Peyer's patch (tissue), 4 donors: Measurements from ENCODE around the gene TMEM109.

Source experiments
- POLR2A ChIP-seq, 2 donors: fragments of 450-650 bp; IDR thresholded peaks; one replicate each; pipeline ENCODE4 v1.5.1; 2017; ENCODE audit warnings: antibody characterized with exemption in 2 of 2, mild to moderate bottlenecking in 2 of 2, moderate library complexity in 2 of 2
- TF ChIP-seq, protein P1 (sequence below), 6 experiments: fragments of 450-650 bp in 4 of 6; fragments of 200-600 bp in 2 of 6; sonication (generic) in 1 of 6; IDR thresholded peaks; one replicate each; pipeline ENCODE4 v1.5.1; 2017 to 2019; ENCODE audit warnings: antibody characterized with exemption in 6 of 6, mild to moderate bottlenecking in 3 of 6, moderate library complexity in 1 of 6

DNA sequence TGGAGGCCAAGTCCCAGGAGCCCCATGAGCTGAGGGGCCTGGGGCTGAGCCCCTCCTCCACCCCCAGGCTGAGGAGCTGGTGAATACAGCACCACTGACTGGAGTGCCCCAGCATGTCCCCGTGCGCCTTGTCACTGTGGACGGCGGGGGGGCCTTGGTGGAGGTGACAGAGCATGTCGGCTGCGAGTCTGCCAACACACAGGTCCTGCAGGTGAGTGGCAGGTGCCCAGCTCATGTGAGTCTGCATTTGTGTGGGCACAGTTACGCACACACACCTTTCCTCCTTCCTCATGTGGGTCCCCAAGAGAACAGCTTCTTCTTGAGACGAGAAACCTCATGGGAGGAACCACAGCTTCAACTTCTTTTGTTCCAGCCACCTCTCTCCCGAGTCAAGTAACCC lies 18.0 kb downstream of the TMEM109 start:
- TF ChIP-seq, protein P1, sequence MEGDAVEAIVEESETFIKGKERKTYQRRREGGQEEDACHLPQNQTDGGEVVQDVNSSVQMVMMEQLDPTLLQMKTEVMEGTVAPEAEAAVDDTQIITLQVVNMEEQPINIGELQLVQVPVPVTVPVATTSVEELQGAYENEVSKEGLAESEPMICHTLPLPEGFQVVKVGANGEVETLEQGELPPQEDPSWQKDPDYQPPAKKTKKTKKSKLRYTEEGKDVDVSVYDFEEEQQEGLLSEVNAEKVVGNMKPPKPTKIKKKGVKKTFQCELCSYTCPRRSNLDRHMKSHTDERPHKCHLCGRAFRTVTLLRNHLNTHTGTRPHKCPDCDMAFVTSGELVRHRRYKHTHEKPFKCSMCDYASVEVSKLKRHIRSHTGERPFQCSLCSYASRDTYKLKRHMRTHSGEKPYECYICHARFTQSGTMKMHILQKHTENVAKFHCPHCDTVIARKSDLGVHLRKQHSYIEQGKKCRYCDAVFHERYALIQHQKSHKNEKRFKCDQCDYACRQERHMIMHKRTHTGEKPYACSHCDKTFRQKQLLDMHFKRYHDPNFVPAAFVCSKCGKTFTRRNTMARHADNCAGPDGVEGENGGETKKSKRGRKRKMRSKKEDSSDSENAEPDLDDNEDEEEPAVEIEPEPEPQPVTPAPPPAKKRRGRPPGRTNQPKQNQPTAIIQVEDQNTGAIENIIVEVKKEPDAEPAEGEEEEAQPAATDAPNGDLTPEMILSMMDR (IDR thresholded peaks at IDR 0.05): no peak
- TF ChIP-seq POLR2A (IDR thresholded peaks at IDR 0.05): no peak
